RWPE1 (cell line): ENCODE data around the gene DUSP5.
A peak's percentile ranks its signal among the peaks of the same experiment; 100 is the strongest.

Experiments used
- CTCF ChIA-PET: fragments of 350-600 bp; sonication (Branson Sonifier 250); formaldehyde crosslinking; extraction: SDS; loops from one replicate; lab custom pipeline; 2021; lab: Yijun Ruan, JAX
- POLR2A ChIA-PET: fragments of 400-600 bp; formaldehyde crosslinking; extraction: SDS; loops from one replicate; lab custom pipeline; 2020; ENCODE audit warnings: antibody characterized with exemption; ENCODE audit not compliant: low non-redundant PET; lab: Yijun Ruan, JAX
- DNase-seq: peaks from one replicate; pipeline ENCODE4 v3.0.0; 2012; ENCODE audit warnings: low spot score
- H3K27ac ChIP-seq: fragments of 450-650 bp; 2 replicates; pipeline ENCODE4 v1.5.1; 2017
- CTCF ChIP-seq: fragments of 450-650 bp; conservative IDR thresholded peaks from 2 replicates; pipeline ENCODE4 v1.5.1; 2017; ENCODE audit warnings: low read depth, mild to moderate bottlenecking

The DUSP5 gene

DNA sequence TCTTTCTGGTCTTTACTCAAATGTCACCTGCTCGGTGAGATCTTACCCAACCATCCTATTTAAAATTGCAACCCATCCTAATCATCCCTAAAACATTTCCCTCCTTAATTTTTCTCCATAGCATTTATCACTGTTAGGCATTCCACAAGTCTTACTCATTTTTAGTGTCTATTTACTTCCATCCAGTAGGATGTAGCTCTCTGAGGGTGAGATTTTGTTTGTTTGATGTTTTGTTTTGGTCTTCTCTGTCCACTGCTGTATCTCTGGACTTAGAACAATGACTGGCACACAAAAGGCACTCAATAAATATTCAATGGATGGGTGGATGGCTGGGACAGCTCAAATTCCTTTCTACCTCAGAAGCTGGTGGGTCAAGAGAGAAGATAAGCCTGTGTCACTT is 15.8 kb upstream of the DUSP5 start:
- ChIA-PET POLR2A (no interaction called here), CTCF (interaction anchor here (0.7 to 0.8 kb wide), 2 partner anchors 46 to 123 kb away, joined by 3 to 4 read pairs; no protein-coding TSS in a partner anchor)
- TF ChIP-seq CTCF, result no peak
- no peak overlapping the region for H3K27ac ChIP-seq
- DNase-seq, result no peak

DNA sequence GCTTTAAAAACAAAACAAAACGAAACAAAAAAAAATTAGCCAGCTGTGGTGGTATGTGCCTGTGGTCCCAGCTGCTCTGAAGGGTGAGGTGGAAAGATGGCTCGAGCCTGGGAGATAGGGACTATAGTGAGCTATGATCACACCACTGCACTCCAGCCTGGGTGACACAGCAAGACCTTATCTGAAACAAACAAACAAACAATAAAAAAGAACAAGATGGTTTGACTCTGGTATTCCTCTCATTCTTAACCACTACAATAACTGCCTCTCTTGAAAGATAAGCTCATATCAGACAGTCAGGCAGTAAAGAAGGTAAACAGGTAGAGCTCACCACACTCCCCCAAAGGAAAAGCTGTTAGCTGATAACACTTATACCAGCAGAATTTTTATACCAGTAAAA is 14.1 kb upstream of the DUSP5 start:
- no peak overlapping the region for H3K27ac ChIP-seq
- CTCF ChIA-PET, result no interaction called here
- POLR2A ChIA-PET, result no interaction called here
- no peak for TF ChIP-seq CTCF
- no peak for DNase-seq

- DNase-seq, result no peak
- no peak for TF ChIP-seq CTCF
- POLR2A ChIA-PET, result no interaction called here
- CTCF ChIA-PET, result no interaction called here
- H3K27ac ChIP-seq, result no peak overlapping the region
Measured at GRCh38 chr10:110485541-110485940, 12.2 kb upstream of the DUSP5 start.

GRCh38 chr10:110486680-110487410 is 10.9 kb upstream of the DUSP5 start:
- CTCF ChIA-PET, result interaction anchor here (0.9 kb wide), 1 partner anchor 13 kb away, joined by 4 read pairs; no protein-coding TSS in a partner anchor
- POLR2A ChIA-PET, result no interaction called here
- TF ChIP-seq CTCF, result no peak
- no peak for DNase-seq
- H3K27ac ChIP-seq, result peak overlapping the region; percentile 65

- no peak for TF ChIP-seq CTCF
- peak overlapping the region; percentile 65 for H3K27ac ChIP-seq
- ChIA-PET CTCF (interaction anchor here (0.7 kb wide), 1 partner anchor 133 kb away, joined by 3 read pairs; no protein-coding TSS in a partner anchor), POLR2A (no interaction called here)
- peak; percentile 69 for DNase-seq
Measured at GRCh38 chr10:110487411-110488331, 10.0 kb upstream of the DUSP5 start.

- ChIA-PET POLR2A (no interaction called here), CTCF (interaction anchor here (0.5 to 0.9 kb wide), 3 partner anchors 42 to 182 kb away, joined by 3 to 5 read pairs (median 3); no protein-coding TSS in a partner anchor)
- DNase-seq, result no peak
- H3K27ac ChIP-seq, result peak overlapping the region; percentile 65; the same call in 1 of the 2 replicates
- TF ChIP-seq CTCF, result no peak
Measured at GRCh38 chr10:110488332-110488681, 9.4 kb upstream of the DUSP5 start.
